Esophagus squamous epithelium (tissue), 5 donors: ENCODE measurements around the gene TSEN54. TPM values are rescaled to one million over a fixed set of nuclear protein-coding genes. Genes with fewer than 3 reads are reported as not detected.

Experiments
- DNase-seq: peaks from one replicate; lab custom pipeline; 2025; lab: John Stamatoyannopoulos, UW
- H3K27ac ChIP-seq, 4 donors: fragments of 200-600 bp; sonication (generic); one replicate each; pipeline ENCODE4 v1.5.1; 2016 to 2019; ENCODE audit warnings: mild to moderate bottlenecking in 1 of 4
- H3K27me3 ChIP-seq, 4 donors: fragments of 200-600 bp; sonication (generic); 1 replicate in 3 of 4; 2 replicates in 1 of 4; pipeline versions ENCODE4 v1.5.1 to v1.6.0; 2017 to 2021; ENCODE audit warnings: antibody characterized with exemption in 1 of 4
- H3K36me3 ChIP-seq, 3 donors: fragments of 200-600 bp; sonication (generic); one replicate each; pipeline ENCODE4 v1.5.1; 2016 to 2019
- H3K4me1 ChIP-seq, 3 donors: fragments of 200-600 bp; sonication (generic); one replicate each; pipeline ENCODE4 v1.5.1; 2017 to 2019
- H3K4me3 ChIP-seq, 4 donors: fragments of 200-600 bp; sonication (generic); 1 replicate in 3 of 4; 2 replicates in 1 of 4; pipeline ENCODE4 v1.5.1; 2016 to 2019; ENCODE audit warnings: mild to moderate bottlenecking in 2 of 4, moderate library complexity in 1 of 4
- H3K9me3 ChIP-seq, 3 donors: fragments of 200-600 bp; sonication (generic); one replicate each; pipeline ENCODE4 v1.5.1; 2016 to 2019
- POLR2A ChIP-seq, 4 donors: fragments of 450-650 bp; IDR thresholded peaks; one replicate each; pipeline ENCODE4 v1.6.1; 2017; ENCODE audit warnings: antibody characterized with exemption in 4 of 4, mild to moderate bottlenecking in 4 of 4, moderate library complexity in 3 of 4
- WGBS, 2 donors: methylation state at CpG; one replicate each; pipeline ENCODE4 v1.1.5; 2018; 5-methylcytosine and 5-hydroxymethylcytosine counted together
- intact Hi-C: fragments of 100-400 bp; cut with DNase I; formaldehyde crosslinking; loops from one replicate; pipeline ENCODE4 v1.15.0; 2022
- total RNA-seq, 4 donors: library from RNA; depleted of rRNA; stranded (reverse); fragments of >200 nt; gene quantifications; one replicate each; pipeline ENCODE4 v1.1.0, GENCODE V29; 2016
- TF ChIP-seq, protein P1 (sequence below), 6 experiments: fragments of 450-650 bp in 4 of 6; fragments of 200-600 bp in 2 of 6; sonication (generic) in 2 of 6; IDR thresholded peaks; one replicate each; pipeline ENCODE4 v1.5.1; 2016 to 2019; ENCODE audit warnings: antibody characterized with exemption in 6 of 6, mild to moderate bottlenecking in 4 of 6, moderate library complexity in 4 of 6
- donor health status: DM: yes; HTN: yes; CAD: no.

TSEN54 gene
- total RNA-seq, 4 donors from 2014 or later: 18.3 to 33.2 (median 23.1) TPM

DNA sequence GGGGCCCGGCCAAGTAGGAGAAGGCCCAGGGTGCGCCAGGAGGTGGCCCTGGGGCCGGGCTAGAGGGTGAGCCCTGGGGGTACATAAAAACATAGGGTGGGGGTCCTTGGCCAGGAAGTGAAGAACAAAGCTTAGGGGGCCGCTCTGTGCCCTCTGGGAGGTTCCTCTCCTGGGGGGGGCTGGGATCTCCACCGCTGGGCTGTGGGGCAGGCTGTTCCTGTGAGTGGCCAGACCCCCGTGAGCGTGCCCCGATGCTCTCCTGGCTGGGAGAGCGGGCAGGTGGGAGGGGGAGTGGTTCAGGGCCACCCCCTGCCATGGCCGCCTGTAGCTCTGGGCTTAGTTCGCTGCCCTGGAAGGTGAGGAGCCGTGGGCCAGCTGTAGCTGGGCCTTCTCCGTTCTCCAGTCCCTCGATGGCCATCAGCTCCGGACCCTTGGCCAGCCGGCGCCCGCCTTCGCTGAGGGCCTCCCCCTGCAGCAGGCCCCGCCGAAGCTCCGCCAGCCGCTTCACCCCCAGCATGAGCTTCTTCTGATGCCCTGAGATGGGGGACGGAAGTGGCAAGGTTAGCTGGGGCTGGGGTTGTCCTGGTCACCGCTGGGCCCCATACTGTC is 13.5 kb upstream of the TSEN54 start:
- H3K27ac ChIP-seq: peak overlapping the region in 1 of 4 donors; percentile 20
- no peak for DNase-seq
- peaks cover 0 to 60% (median 0%) of the 10 kb centered on the region in 3 donors for H3K4me1 ChIP-seq
- peaks cover 12 to 100% (median 17%) of the 10 kb centered on the region in 3 donors for H3K36me3 ChIP-seq
- no peak overlapping the region for H3K4me3 ChIP-seq
- intact Hi-C loops: loop anchor here (10.0 kb wide), 2 partner anchors 178 to 252 kb away; no protein-coding TSS in a partner anchor
- 100% methylated on average over 2 to 5 of the region's 25 CpGs for WGBS, 2 donors
- no peaks in the 10 kb centered on the region for H3K27me3 ChIP-seq
- TF ChIP-seq, protein P1, sequence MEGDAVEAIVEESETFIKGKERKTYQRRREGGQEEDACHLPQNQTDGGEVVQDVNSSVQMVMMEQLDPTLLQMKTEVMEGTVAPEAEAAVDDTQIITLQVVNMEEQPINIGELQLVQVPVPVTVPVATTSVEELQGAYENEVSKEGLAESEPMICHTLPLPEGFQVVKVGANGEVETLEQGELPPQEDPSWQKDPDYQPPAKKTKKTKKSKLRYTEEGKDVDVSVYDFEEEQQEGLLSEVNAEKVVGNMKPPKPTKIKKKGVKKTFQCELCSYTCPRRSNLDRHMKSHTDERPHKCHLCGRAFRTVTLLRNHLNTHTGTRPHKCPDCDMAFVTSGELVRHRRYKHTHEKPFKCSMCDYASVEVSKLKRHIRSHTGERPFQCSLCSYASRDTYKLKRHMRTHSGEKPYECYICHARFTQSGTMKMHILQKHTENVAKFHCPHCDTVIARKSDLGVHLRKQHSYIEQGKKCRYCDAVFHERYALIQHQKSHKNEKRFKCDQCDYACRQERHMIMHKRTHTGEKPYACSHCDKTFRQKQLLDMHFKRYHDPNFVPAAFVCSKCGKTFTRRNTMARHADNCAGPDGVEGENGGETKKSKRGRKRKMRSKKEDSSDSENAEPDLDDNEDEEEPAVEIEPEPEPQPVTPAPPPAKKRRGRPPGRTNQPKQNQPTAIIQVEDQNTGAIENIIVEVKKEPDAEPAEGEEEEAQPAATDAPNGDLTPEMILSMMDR (IDR thresholded peaks at IDR 0.05): no peak
- no peak for TF ChIP-seq POLR2A (IDR thresholded peaks at IDR 0.05)
- H3K9me3 ChIP-seq: no peaks in the 10 kb centered on the region

DNA sequence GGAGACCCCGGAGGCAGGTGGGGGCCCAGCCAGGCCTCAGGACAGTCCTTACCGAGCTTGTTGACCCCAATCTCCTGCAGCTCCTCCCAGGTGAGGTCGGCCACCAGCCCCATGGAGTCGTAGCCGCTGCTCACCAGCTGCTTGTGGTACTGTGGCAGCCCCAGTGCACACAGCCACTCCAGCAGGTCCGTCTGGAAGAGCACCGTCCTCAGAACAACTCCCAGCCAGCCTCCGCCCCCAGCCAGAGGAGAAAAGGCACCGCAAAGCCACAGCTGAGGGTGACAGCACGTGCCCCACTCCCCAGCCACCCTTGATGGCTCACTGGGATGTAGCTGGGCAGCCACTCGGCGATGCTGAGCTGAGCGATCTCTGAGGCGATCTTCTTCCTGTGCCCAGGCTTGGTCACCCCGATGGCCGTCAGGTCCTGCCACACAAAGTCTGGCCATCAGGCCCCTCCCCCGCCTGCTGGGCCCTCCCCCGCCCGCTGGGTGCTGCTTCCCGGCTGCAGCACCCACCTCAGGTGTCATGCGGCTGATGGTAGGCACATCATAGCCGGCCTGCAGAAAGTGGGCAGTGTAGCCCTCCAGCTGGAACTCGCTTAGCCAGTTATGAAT is 12.9 kb upstream of the TSEN54 start:
- Histone ChIP-seq H3K9me3 (no peaks in the 10 kb centered on the region), H3K4me1 (peaks cover 0 to 63% (median 0%) of the 10 kb centered on the region in 3 donors), H3K27me3 (no peaks in the 10 kb centered on the region), H3K27ac (peak overlapping the region in 1 of 4 donors; percentile 17), H3K36me3 (peaks cover 12 to 100% (median 17%) of the 10 kb centered on the region in 3 donors), H3K4me3 (no peak overlapping the region)
- 93% methylated on average over 3 of the region's 23 CpGs; no CpG with 5 or more reads in 1 of the 2 donors for WGBS, 2 donors
- TF ChIP-seq POLR2A (IDR thresholded peaks at IDR 0.05): no peak
- TF ChIP-seq, protein P1 (IDR thresholded peaks at IDR 0.05): no peak
- no peak for DNase-seq
- intact Hi-C loops: loop anchor here (10.0 kb wide), 2 partner anchors 179 to 251 kb away; no protein-coding TSS in a partner anchor

DNA sequence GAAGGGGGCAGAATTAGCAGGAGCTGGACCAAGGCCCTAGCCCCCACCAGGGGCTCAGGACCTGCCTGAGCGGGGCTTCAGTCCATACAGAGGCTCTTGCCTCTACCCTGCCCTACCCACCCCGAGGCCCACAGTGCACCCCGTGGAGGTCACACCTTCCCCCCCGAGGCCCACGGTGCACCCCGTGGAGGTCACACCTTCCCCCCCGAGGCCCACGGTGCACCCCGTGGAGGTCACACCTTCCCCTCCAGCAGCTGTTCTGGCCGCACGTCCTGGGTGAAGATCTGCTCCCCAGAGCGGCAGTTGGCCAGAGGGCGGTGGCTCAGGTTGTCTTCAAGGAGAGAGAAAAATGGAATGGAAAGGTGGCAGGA is 12.4 kb upstream of the TSEN54 start:
- intact Hi-C loops: loop anchor here (10.0 kb wide), 2 partner anchors 179 to 251 kb away; no protein-coding TSS in a partner anchor
- peaks cover 12 to 100% (median 17%) of the 10 kb centered on the region in 3 donors for H3K36me3 ChIP-seq
- H3K27ac ChIP-seq: peak overlapping the region in 1 of 4 donors; percentile 17
- WGBS, 2 donors: 100% methylated on average over 1 of the region's 13 CpGs; no CpG with 5 or more reads in 1 of the 2 donors
- TF ChIP-seq, protein P1 (IDR thresholded peaks at IDR 0.05): no peak
- no peak for TF ChIP-seq POLR2A (IDR thresholded peaks at IDR 0.05)
- DNase-seq: no peak
- no peaks in the 10 kb centered on the region for H3K27me3 ChIP-seq
- no peaks in the 10 kb centered on the region for H3K9me3 ChIP-seq
- H3K4me3 ChIP-seq: no peak overlapping the region
- H3K4me1 ChIP-seq: peaks cover 0 to 63% (median 2%) of the 10 kb centered on the region in 3 donors

DNA sequence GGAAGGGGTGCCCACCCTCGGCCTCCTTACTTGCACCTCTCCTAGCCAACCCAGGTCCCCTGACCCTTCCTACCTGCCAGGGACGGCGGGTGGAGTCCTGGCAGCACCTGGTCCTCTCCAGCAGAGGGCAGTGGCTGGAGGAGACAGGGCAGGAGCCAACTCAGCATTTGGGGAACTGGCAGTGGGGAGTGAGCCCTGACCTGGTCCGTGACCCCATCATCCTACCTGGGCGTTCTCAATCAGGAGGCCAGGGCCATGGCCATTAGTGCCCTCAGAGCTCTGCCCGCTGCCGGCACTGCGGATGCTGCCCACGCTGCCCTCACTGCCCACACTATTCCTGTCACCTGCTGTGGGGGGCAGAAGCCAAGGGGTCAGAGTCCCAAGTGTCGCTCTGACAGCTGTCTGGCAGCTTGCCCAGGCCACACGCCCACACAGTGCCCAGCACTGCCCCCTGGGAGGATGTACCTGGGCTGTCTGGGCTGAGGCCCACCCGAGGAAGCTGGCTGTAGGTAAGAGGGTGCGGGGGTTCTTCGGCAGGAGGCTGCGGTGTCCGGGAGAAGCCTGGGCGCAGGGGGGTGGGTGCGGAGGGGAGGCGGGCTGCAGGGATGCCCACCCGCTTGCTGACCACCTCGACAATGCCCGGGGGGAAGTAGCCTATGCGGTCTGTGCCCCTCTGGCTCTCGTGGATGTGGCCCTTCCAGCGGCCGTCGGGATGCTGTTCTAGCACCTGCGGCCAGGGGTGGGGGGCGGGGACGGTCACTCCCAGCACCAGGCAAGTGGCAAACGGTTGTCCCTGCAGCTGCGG is 11.8 kb upstream of the TSEN54 start:
- intact Hi-C loops: loop anchor here (10.0 kb wide), 2 partner anchors 180 to 250 kb away; no protein-coding TSS in a partner anchor
- peaks cover 12 to 97% (median 17%) of the 10 kb centered on the region in 3 donors for H3K36me3 ChIP-seq
- H3K27ac ChIP-seq: peak overlapping the region in 2 of 4 donors; percentile 5 to 17

More for the DNA sequence above, 11.8 kb upstream of the TSEN54 start:
- WGBS, 2 donors: 75 to 81% methylated on average over 4 to 16 of the region's 32 CpGs
- DNase-seq: no peak
- no peak overlapping the region for H3K4me3 ChIP-seq
- H3K27me3 ChIP-seq: no peaks in the 10 kb centered on the region
- TF ChIP-seq, protein P1 (IDR thresholded peaks at IDR 0.05): peak in 5 of 6 experiments; percentile 47 to 72 (median 55)
- TF ChIP-seq POLR2A (IDR thresholded peaks at IDR 0.05): no peak
- H3K9me3 ChIP-seq: no peaks in the 10 kb centered on the region
- H3K4me1 ChIP-seq: peaks cover 0 to 63% (median 8%) of the 10 kb centered on the region in 3 donors
